HG02852 (cell line): Measurements from ENCODE around the gene NEGR1.

Source experiments
- ATAC-seq: cut with Tn5 transposase; IDR thresholded peaks from one replicate; pipeline ENCODE4 v1.9.1; 2021; ENCODE audit warnings: mild to moderate bottlenecking, moderate library complexity; ENCODE audit not compliant: unreplicated experiment

NEGR1 gene

DNA sequence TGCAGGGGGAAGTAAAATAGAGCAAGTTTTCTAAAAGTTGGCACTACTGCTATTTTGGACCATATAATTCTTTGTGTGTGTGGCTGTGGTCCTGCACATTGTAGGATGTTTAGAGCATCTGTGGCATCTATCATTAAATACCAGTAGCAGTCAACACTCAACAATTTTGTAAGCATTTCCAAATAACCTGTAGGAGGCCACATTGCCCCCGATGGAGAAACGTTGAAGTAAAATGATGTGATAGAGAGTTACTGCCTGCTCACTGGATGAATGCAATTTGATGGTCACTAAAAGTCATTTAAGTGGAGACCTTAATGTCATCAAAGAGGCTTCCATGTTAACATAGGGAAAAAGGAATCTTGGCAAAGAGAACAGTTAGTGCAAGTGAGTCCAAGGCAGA is 560.8 kb downstream of the NEGR1 start:
- ATAC-seq = no peak

DNA sequence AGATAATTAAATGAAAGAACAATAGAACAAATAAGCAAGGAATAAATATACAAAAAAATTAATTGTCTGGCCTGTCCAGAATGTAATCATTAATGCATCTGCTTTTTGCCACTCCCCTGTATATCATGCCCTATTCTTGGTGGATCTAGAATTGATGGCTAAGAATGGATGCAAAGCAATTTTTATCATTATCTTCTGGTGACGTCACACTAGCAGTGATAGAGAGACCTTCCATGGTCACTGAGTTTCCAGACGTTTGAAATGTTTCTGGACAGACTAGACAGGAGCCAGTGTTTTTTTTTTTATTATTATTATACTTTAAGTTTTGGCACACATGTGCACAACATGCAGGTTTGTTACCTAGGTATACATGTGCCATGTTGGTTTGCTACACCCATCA is 563.0 kb downstream of the NEGR1 start:
- no peak for ATAC-seq

DNA sequence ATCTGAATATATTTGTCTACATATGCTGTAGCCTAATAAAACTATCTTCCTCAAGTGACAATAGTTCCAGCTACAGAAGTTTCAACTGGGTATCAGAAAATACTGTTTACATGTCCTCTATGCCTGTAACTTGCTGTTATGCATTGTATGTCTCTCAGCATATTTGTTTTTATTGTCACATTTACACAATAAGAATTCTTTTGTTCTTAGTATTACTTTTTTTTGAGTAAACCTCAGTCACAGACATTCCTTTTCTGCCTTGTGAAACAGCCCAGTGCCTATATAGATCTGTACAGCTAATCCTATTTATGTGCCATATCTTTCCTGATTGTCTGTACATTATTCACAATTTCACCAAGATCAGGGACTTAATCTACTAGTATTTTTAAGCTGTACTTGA is 565.2 kb downstream of the NEGR1 start:
- no peak for ATAC-seq

DNA sequence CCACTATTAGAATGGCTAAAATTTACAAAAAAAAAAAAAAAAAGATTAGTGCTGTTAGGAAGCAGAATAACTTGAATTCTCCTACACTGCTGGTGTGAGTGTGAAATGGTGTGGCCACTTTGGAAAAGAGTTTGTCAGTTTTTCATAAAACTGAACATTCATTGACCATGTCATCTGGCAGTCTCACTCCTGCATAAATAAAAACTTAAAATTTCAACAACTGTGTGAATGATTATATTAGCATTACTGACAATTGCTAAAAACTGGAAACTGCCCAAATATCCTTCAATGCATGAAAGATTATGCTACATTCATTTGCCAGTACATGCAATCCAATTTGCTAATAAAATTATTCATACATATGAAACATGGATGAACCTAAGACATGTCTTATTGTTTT is 570.9 kb downstream of the NEGR1 start:
- no peak for ATAC-seq

DNA sequence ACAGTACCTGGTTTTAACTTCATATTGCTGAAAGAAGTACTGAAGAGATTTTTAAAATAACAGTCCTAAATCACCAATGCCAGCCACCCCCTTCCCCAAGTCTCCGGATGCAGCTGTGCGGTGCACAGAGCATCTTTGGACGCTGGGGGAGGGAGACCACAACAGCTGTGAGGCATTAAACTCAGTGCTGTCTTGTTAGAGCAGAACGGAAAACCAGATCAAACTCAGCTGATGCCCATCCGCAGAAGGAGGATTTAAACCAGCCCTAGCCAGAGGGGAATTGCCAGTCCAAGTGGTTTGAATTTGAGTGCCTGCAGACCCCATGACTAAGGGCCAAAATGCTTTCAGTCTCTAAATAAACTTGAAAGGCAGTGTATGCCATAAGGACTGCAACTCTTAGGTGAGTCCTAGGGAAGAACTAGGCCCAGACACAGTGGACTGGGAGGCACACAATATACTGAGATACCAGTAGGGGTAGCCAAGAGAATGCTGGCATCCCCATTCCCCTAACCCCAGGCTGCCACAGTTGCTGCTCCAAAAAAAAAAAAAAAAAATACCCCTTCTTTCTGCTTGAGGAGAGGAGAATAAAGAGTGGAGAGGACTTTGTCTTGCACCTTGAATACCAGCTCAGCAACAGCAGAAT is 576.2 kb downstream of the NEGR1 start:
- no peak for ATAC-seq

DNA sequence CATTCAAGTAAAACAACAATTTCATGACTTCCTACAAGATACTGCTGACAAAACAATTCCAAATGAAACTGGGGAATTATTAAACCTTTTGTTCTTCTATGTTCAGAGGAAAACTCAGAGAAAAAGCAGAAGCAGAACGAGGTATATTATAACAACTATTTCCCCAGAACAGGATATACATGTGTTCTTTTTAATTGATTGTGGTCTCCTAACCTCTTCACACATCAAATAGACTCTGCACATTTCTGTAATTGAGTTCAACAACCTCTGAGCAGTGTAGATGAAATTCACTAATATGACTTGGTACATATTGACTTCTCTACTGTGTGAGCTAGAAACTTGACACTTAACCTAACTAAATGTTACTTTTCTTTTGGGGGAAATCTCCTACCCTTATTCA is 584.2 kb downstream of the NEGR1 start:
- ATAC-seq = no peak

DNA sequence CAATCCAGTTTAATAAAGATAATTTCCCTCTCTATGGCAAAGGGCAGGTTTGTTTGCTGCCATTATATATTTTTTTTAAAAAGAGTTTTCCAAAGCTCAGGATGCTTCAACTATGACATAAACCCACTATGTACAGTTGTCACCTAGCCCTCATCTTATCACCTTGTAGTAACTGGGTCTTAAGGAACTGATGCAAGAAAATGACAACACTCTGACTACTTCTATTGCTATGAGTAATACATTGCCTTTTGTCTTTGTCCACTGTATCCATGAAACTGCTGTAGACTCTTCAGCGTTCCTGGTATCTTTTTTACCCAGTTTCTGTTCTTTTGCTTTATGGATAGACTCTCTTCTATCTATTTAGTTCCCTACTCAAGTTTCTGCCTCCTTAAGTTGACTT is 586.5 kb downstream of the NEGR1 start:
- ATAC-seq = no peak

DNA sequence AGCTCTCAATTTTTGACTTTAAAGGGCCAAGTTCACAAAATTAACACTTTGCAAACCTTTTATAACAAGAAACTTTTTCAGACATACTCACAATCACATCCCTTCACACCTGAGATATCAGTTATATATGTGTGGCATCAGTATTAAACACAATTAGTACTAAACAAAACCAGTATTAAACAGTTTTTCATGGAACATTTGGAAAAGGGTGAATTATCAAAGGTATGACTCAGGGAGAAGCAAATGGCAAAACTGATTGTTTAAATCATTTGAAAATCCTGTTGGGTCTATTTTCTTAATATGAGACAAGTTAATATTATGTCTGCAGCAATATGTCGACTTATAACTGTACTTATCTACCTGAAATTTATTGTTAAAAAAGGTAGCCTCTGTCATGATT is 587.3 kb downstream of the NEGR1 start:
- ATAC-seq = no peak

DNA sequence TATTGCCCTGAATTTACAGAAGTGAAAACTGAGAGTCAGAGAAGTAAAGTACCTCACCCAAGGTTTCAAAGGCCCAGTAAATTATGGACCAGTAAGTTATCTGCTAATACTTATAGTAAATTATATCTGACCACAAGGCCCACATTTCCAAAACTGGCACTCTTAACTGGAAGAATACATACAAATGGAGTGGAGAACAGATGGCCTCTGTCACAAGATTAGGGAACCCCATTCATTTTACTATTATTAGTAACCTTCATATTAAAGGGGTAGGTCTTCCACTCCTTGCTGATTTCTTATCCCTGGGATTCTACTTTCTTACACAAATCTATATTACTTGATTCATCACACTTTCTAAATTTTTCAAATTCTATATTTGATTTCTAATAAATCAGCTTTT is 588.8 kb downstream of the NEGR1 start:
- no peak for ATAC-seq

DNA sequence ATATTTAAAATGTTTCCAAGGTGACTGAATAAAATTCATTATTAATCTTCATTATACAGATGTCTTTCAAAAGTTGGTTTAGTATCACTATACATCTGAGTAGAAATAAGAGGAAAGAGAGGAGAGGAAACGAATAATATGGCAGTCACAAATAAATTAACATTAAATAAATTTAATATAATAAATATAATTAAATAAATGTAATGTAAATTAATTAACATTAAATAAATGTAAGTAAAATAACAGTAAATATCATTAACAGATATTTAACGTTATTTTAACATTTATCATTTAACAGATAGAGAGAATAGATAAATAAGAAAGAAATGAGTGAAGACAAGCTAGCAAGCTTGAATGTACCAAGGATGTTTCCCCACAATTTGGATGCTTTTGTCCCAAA is 592.7 kb downstream of the NEGR1 start:
- no peak for ATAC-seq

DNA sequence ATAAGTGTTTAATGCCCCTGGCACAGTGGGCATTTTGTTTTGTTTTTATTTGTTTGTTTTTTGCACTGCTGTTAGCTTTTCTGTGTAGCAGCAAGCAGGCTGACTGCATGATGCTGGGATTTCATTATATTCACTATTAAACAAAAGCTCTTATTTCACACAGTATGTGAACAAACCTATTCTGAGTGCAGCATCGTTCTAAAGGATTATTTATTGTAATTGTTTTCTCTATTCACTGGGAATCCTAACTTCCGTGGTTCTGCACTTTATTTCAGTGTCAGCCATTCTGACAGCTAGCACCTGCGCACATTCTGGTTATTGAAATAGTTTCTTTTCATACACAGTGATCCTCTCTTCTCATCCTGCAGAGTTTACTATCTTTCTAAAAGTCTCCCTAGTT is 595.0 kb downstream of the NEGR1 start:
- ATAC-seq = no peak

DNA sequence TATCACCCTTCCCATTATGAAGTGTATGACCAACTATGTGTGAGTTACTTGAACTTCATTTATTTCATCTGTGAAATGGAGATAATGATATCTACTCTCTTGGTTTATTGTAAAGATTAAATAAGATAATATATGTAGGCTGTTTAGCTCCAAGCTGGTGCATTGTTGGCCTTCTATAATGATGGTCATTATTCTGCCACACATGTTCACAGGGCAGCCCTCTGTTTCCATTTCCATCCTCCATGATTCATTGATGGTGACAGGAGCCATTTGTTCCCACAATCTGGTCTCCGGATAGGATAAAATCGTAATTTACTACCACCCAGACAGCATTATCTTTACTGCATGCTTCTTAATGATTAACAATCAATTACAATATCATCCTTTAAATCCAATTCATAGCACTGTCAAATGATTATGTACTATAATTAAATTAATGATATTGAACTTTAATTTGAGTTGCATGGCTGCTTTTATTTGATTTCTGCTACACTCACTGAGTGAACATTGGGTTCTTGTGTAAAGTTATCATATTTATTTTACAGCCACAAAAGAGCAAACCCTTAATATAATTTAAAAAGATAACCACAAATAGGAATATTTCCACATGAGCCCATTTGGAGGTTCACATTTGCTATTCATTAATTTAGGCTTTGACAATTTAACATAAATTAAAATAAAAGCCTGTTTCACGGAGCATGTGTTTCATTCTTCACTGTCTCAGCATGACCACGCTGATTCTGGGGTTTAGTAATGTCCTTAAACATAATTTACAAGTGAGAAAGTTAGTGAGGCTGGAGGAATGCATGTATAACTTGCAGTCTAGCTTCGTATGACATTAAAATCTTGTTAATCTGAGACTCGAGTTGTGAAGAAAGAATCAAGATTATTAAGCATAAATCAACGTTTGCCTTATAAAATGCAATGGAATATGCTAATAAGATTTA is 605.1 kb downstream of the NEGR1 start:
- ATAC-seq = no peak

DNA sequence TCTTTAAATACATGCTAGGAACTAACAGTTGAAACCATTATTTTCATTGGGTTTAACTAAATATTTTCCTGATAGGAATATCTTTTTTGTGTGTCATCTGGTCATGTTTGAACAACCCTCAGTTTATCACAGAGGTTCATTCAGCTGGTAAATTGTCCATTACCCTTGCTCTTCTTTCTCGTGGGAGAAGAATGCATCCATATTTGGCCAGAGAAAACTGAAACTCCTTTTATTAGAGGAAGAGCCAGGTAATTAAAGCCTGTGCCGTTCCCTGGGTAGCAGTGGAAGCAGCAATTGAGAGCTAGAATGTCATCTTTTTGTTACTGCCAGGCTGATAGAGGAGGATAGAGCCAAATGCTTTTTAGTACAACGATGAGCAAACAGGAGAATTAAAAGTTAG is 614.3 kb downstream of the NEGR1 start:
- ATAC-seq = no peak

DNA sequence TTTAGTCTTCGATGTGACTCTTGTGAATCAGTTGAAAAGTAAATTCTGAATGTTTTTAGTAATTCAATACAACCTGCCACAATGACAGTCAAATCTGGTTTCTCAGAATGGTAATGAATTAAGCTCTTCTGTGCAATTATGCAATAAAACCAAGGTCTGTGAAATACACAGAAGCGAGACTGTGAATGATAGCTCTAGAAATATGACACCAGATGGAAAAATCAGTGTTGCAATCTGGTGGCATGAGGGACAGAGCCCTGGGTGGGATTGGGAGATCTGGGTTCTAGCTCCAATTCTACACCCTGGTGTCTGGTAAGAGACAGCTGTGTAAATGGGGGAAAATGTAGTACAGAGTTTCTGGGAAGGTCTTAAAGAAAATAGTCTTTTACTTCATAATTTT is 615.1 kb downstream of the NEGR1 start:
- no peak for ATAC-seq

DNA sequence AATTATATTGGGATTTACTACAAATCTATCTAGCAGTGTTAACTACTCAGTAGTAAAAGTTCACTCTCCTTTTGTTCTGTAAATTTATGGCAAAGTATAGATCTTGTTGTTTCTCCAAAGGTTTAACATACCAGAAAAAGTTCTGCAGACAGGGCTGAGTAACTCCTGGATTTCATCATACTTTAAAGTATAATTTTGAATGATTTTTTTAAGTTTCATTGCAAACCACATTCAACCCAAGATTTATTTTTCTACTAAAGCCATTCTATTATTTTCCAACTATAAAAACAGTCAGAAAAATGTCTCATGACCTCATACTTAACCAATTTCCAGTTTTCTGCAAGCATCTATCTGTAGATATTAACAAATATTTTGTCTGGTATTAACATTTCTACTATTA is 615.7 kb downstream of the NEGR1 start:
- ATAC-seq = no peak

DNA sequence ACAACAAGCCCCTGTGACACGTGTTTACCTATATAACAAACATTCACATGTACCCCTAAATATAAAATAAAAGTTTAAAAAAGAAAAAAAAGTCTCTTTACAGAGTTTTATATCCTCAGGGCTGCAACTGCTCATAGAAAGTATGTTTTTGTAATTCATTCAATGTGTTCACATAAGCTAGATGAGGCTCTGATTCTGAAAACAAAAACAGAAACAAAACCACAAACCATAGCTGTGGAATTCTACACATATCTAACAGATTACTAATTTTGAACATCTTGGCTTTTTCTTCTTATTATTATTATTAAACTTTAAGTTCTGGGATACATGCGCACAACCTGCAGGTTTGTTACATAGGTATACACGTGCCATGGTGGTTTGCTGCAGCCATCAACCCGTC is 621.9 kb downstream of the NEGR1 start:
- ATAC-seq = no peak

DNA sequence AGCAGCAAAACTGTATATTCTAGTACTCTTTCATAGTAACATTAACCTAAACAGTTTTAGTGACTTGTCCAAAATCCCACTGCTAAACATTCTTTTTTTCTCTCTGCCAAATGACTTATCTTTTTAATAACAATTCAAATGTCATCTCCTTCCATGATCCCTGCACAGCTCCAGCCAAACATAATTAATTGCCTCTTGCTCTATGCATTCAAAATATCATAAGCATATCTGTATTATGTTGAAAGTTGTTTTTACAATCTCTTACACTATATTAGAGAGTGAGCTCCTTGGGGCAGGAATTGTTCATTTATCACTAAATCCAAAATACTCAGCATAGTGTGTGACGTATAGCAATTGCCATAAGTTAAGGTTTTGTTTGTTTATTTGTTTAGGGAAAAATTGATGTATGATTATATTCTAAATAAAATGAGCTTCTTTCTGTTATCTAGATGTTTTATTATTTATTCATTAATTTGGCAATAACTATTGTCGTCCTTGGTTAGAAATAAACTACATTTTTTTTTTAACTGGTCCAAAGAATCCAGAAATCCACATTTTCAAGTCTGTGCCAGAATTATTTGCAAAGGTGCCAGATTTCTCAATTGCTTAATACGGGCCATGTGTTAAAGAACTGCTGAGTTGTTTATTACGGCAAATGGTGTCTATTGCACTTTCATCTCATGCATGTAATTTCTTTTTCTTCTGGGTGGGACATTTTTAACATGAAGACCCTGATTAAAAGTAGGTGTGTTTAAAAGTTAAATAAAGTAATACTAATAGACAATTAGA is 624.3 kb downstream of the NEGR1 start:
- no peak for ATAC-seq

DNA sequence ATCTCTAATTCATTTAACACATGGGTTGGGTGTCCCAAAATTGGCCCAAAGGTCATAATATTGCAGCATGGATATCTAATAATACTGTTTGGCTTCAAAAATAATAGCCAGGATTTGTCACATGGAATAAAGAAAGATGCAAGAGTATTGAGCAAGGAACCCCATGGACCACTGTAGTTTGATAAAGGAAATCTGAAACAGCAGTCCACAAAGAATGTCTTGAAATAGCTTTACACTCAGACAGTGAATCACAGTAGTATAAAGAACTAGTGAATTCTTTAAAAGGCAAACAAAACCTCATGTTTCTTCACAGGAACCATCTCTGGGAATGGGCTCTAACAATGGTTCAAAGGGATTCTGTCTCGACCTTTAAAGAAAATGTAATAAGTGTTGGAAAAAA is 625.4 kb downstream of the NEGR1 start:
- no peak for ATAC-seq

DNA sequence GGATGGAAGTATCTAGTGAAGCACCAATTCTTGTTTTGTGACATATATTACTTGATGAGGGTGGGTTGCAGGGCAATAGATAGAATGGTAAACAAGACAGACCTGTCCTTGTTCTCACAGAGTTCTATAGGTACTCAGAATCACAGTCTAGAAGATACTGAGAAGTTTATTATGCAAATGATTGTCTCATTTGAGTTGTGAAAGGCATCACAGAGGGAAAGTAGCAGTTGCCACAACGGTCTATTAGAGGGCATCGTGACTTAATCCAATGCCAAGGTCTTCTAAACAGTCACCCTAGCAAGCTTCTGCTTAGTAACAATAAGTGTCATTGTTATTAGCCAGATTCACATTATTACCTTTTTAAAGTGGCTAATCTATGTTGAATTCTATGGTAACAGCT is 626.7 kb downstream of the NEGR1 start:
- ATAC-seq = no peak

DNA sequence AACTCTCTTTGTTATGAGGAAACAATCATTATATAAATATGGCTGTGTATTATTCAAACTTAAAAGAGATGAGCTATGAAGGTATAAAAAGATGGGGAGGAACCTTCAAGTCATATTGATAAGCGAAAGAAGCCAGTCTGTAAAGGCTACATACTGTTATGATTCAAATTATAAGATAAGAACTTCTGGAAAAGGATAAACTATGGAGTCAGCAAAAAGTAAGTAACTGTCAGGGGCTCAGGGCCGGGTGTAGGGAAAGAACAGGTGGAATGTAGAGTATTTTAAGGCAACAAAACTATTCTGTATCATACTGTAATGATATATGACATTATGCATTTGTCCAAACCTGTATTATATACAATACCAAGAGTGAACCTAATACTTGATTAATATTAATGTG is 628.4 kb downstream of the NEGR1 start:
- no peak for ATAC-seq

DNA sequence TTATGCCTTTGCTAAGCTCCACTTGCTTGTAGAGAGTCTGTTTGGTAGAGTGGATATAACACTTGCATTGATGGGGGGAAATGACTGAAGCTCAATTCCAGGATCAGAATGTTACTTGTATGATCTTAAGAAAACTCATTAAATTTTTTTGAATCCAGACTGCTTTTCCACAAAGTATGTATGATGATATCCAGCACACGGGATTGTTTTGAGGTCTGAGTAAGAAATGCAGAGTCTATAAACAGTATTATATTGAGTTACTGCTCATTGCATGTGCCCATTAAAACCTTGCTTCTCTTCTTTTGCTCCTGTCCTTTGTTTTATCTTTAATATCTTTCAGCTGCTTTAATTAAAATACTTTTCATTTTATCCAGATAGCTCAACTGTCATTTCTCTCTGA is 631.1 kb downstream of the NEGR1 start:
- ATAC-seq = no peak

DNA sequence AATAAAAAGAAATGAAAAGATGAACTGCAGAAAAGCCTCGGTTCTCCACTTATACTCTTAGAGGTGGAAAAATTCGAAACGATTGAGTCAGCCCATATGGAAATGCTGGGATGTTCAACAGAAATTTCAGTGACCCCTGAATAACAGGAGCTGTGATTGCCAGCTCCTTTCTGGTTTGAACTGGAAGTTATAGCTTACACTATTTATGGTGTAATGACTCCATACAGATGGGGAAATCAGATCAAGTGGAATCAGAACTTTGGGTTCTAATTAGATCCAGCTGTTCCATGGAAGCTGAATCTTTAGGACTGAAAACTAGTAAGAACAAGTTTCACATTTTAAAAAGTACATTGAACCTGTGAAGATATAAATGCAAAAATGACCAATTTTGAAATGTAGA is 632.2 kb downstream of the NEGR1 start:
- ATAC-seq = no peak
